Sigmoid colon (tissue), 7 donors: ENCODE measurements around the gene SCN2A. TPM values are rescaled to one million over a fixed set of nuclear protein-coding genes. Genes with fewer than 3 reads are reported as not detected.

Experiments
- DNase-seq: peaks from one replicate; pipeline ENCODE4 v3.0.0-alpha.2; 2019
- H3K27ac ChIP-seq, 4 donors: fragments of 200-600 bp; sonication (generic); one replicate each; pipeline ENCODE4 v1.5.1; 2016 to 2019; ENCODE audit warnings: mild to moderate bottlenecking in 1 of 4
- H3K27me3 ChIP-seq, 3 donors: fragments of 200-600 bp; sonication (generic); one replicate each; pipeline ENCODE4 v1.5.1; 2019; ENCODE audit warnings: mild to moderate bottlenecking in 1 of 3
- H3K36me3 ChIP-seq, 4 donors: fragments of 200-600 bp; sonication (generic); one replicate each; pipeline ENCODE4 v1.5.1; 2016 to 2019
- H3K4me1 ChIP-seq, 4 donors: fragments of 200-600 bp; sonication (generic); one replicate each; pipeline ENCODE4 v1.5.1; 2017 to 2019
- H3K4me3 ChIP-seq, 4 donors: fragments of 200-600 bp; sonication (generic); one replicate each; pipeline ENCODE4 v1.5.1; 2017 to 2019; ENCODE audit warnings: mild to moderate bottlenecking in 2 of 4, moderate library complexity in 1 of 4
- H3K9me3 ChIP-seq, 4 donors: fragments of 200-600 bp in 3 of 4; sonication (generic) in 3 of 4; one replicate each; pipeline versions ENCODE4 v1.5.1 to v1.6.1; 2013 to 2019
- EP300 ChIP-seq, 4 donors: sonication (generic); formaldehyde crosslinking; IDR thresholded peaks; one replicate each; pipeline ENCODE4 v1.6.1; 2017; ENCODE audit warnings: antibody characterized with exemption in 4 of 4
- POLR2A ChIP-seq, 2 donors: fragments of 450-650 bp; IDR thresholded peaks; one replicate each; pipeline ENCODE4 v1.6.1; 2016; ENCODE audit warnings: antibody characterized with exemption in 2 of 2, mild to moderate bottlenecking in 2 of 2, moderate library complexity in 2 of 2
- POLR2AphosphoS5 ChIP-seq, 4 donors: sonication (generic); formaldehyde crosslinking; IDR thresholded peaks; one replicate each; pipeline ENCODE4 v1.6.1; 2017; ENCODE audit warnings: antibody characterized with exemption in 4 of 4
- WGBS, 2 donors: extraction: QIAGEN DNeasy Blood & Tissue Kit; methylation state at CpG; one replicate each; pipeline ENCODE4 v1.1.7; 2013; 5-methylcytosine and 5-hydroxymethylcytosine counted together
- intact Hi-C: fragments of 100-400 bp; cut with DNase I; formaldehyde crosslinking; loops from one replicate; pipeline ENCODE4 v1.15.1; 2023
- polyA plus RNA-seq, 3 donors: library from polyadenylated mRNA; stranded (reverse); fragments of 200-250 nt; gene quantifications; one replicate each; pipeline ENCODE4 v1.2.3, GENCODE V29; 2013
- total RNA-seq, 4 donors: library from RNA; depleted of rRNA; stranded (reverse); fragments of >200 nt; gene quantifications; one replicate each; pipeline ENCODE4 v1.1.0, GENCODE V29; 2016
- TF ChIP-seq, protein P1 (sequence below), 4 experiments: fragments of 450-650 bp in 3 of 4; fragments of 200-600 bp in 1 of 4; IDR thresholded peaks; one replicate each; pipeline ENCODE4 v1.5.1; 2016 to 2019; ENCODE audit warnings: antibody characterized with exemption in 4 of 4, mild to moderate bottlenecking in 3 of 4, moderate library complexity in 2 of 4
- donor health status: healthy with polysubstance abuse.
- donor health status: Bipolar disorder and iron deficiency.
- donor health status: healthy.

The SCN2A gene
- total and polyA plus RNA-seq, 7 donors: under 0.01 to 1.1 (median 0.58) TPM; not detected in 1

GRCh38 chr2:165408186-165408585 is 169.0 kb downstream of the SCN2A start:
- Histone ChIP-seq H3K36me3 (no peaks in the 10 kb centered on the region), H3K27ac (no peak overlapping the region), H3K4me1 (no peaks in the 10 kb centered on the region), H3K4me3 (no peak overlapping the region), H3K27me3 (no peaks in the 10 kb centered on the region), H3K9me3 (no peaks in the 10 kb centered on the region)
- TF ChIP-seq, protein P1, sequence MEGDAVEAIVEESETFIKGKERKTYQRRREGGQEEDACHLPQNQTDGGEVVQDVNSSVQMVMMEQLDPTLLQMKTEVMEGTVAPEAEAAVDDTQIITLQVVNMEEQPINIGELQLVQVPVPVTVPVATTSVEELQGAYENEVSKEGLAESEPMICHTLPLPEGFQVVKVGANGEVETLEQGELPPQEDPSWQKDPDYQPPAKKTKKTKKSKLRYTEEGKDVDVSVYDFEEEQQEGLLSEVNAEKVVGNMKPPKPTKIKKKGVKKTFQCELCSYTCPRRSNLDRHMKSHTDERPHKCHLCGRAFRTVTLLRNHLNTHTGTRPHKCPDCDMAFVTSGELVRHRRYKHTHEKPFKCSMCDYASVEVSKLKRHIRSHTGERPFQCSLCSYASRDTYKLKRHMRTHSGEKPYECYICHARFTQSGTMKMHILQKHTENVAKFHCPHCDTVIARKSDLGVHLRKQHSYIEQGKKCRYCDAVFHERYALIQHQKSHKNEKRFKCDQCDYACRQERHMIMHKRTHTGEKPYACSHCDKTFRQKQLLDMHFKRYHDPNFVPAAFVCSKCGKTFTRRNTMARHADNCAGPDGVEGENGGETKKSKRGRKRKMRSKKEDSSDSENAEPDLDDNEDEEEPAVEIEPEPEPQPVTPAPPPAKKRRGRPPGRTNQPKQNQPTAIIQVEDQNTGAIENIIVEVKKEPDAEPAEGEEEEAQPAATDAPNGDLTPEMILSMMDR (IDR thresholded peaks at IDR 0.05): no peak
- no peak for TF ChIP-seq EP300 (IDR thresholded peaks at IDR 0.05)
- no peak for TF ChIP-seq POLR2AphosphoS5 (IDR thresholded peaks at IDR 0.05)
- DNase-seq: peak; percentile 63
- intact Hi-C loops: loop anchor here (10.0 kb wide), 1 partner anchor 467 kb away; no protein-coding TSS in a partner anchor
- 24 to 35% methylated on average over 3 of the region's 3 CpGs for WGBS, 2 donors

DNA sequence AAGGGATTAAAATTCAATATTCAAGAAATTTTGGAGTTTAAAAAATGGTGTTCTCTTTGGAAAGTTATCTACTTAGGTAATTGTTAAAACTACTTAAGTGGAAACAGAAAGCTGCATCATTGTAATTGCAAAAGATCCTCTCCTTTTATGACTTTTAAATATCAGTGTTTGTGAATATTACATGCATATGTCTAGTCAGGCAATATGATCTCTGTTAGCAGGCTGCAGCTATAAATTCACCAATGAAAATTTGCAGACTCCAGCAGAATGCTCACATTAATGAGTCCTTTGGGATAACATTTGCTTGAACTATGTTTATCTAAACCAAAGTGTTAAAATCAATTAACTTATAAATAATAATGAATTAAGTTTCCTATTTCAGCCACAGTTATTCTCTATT is 171.1 kb downstream of the SCN2A start:
- no peak for DNase-seq
- TF ChIP-seq EP300 (IDR thresholded peaks at IDR 0.05) (no peak), POLR2AphosphoS5 (IDR thresholded peaks at IDR 0.05) (no peak), POLR2A (IDR thresholded peaks at IDR 0.05) (no peak)
- H3K9me3 ChIP-seq: no peaks in the 10 kb centered on the region

DNA sequence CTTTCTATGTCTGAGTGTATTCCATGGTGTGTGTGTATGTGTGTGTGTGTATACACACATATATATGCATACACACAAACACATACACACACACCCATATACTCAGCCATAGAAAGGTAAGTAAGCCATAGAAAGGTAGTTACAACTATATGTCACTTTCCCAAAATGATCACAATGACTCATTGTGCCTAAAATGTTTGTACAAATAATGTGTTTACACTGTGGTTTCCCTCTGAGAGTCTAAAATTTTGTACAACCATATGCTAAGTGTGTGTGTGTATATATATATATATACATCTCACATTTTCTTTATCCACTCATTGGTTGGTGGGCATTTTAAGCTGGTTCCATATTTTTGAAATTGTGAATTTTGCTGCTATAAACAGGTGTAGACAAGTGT is 175.0 kb downstream of the SCN2A start:
- Histone ChIP-seq H3K9me3 (peaks cover 0 to 4% (median 0%) of the 10 kb centered on the region in 4 donors), H3K4me3 (no peak overlapping the region), H3K4me1 (no peaks in the 10 kb centered on the region), H3K27me3 (no peaks in the 10 kb centered on the region), H3K27ac (no peak overlapping the region), H3K36me3 (no peaks in the 10 kb centered on the region)
- DNase-seq: no peak
- TF ChIP-seq POLR2A (IDR thresholded peaks at IDR 0.05): no peak
- TF ChIP-seq, protein P1 (IDR thresholded peaks at IDR 0.05): no peak
- TF ChIP-seq POLR2AphosphoS5 (IDR thresholded peaks at IDR 0.05): no peak
- intact Hi-C loops: no loop called here

More for the DNA sequence above, 171.1 kb downstream of the SCN2A start:
- H3K4me1 ChIP-seq: no peaks in the 10 kb centered on the region
- no peaks in the 10 kb centered on the region for H3K27me3 ChIP-seq
- no peak overlapping the region for H3K4me3 ChIP-seq
- H3K36me3 ChIP-seq: no peaks in the 10 kb centered on the region
- intact Hi-C loops: no loop called here
- no peak overlapping the region for H3K27ac ChIP-seq

DNA sequence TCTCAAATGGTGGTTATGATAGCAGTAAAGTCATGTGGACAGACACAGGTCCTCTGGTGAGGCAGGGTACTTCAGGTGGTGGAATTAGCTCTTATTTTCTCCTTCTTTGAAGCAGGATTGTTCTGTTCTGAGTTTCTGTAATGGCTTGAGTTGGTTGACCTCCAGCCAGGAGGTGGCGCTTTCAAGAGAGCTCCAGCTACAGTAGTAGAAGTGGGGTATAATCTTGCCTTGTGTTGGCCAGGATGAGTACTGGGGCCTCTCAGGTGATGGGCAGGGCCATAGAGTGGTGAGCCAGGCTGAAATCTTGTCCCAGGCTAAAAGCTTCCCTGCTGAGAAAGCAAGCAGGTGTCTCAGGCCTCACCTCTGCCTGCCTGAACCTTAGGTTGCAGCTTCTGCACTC is 177.8 kb downstream of the SCN2A start:
- WGBS, 2 donors: 93 to 95% methylated on average over 1 of the region's 1 CpG
- no peaks in the 10 kb centered on the region for H3K27me3 ChIP-seq
- no peak overlapping the region for H3K4me3 ChIP-seq
- no peak overlapping the region for H3K27ac ChIP-seq
- TF ChIP-seq, protein P1 (IDR thresholded peaks at IDR 0.05): no peak
- TF ChIP-seq POLR2A (IDR thresholded peaks at IDR 0.05) (no peak), POLR2AphosphoS5 (IDR thresholded peaks at IDR 0.05) (no peak), EP300 (IDR thresholded peaks at IDR 0.05) (no peak)
- DNase-seq: no peak
- intact Hi-C loops: no loop called here
- no peaks in the 10 kb centered on the region for H3K36me3 ChIP-seq
- peaks cover 0 to 4% (median 0%) of the 10 kb centered on the region in 4 donors for H3K9me3 ChIP-seq
- H3K4me1 ChIP-seq: no peaks in the 10 kb centered on the region

DNA sequence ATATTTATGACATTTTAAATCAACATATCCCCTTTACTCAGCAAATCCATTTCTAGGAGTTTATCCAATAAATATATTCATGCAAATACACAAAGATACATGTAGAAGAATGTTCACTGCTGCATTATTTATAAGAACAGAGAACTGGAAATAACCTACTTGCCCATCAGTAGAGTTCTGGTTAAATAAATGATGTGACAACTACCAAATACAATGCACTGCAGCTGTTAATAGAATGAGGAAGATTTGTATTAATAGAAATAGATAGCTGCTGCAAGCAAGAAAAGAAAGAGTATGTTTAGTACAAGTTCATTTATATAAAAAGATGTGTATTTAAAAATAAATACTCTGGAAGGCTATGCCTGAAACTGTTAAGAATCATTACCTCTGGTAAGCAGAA is 181.0 kb downstream of the SCN2A start:
- TF ChIP-seq POLR2A (IDR thresholded peaks at IDR 0.05): no peak
- TF ChIP-seq EP300 (IDR thresholded peaks at IDR 0.05): no peak
- TF ChIP-seq POLR2AphosphoS5 (IDR thresholded peaks at IDR 0.05): no peak
- TF ChIP-seq, protein P1 (IDR thresholded peaks at IDR 0.05): no peak
- H3K27ac ChIP-seq: no peak overlapping the region
- H3K36me3 ChIP-seq: no peaks in the 10 kb centered on the region
- no peak for DNase-seq
- H3K4me1 ChIP-seq: no peaks in the 10 kb centered on the region
- intact Hi-C loops: no loop called here
- H3K9me3 ChIP-seq: peaks cover 0 to 4% (median 2%) of the 10 kb centered on the region in 4 donors
- H3K4me3 ChIP-seq: no peak overlapping the region
- no peaks in the 10 kb centered on the region for H3K27me3 ChIP-seq
